ENCODE results near the gene TAP2. TPM values are rescaled to one million over a fixed set of nuclear protein-coding genes. Genes with fewer than 3 reads are reported as not detected.

Gene TAP2
- total and polyA plus RNA-seq, 2 experiments from 2014 or later, result 2.2 to 4.6 TPM

DNA sequence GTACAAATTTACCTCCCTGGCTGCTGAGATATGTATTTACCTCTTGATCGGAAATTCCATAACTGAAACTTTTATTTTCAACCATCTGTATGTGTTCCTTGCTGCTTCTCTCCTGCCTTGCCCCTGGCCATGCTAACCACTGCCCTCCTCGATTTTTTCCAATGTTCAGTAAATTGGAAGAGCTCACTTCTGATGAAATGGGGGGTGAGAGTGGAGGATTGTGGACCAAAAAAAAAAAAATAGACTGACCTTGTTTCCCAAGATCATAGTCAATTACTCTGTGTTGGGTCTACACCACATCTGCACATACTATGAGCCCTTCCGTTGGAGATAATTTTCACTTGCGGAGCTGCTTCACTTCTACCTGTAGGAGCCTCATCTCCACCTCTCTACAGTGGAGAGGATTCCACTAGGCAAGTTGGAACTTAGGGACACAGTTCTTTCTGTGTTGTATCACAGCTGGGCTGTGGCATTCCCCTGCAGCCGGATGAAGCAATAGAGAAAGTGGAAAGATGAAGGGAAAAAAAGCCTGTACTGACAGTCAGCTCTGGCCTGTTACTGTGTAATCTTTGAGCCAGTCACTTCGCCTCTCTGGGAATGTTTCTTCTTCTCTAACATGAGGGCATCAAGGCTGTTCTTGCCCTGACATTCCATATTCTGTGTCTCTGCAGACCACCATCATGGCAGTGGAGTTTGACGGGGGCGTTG is 17.1 kb upstream of the TAP2 start:
- no peak overlapping the region for H3K27ac ChIP-seq
- WGBS, 2 experiments (ENCODE audit: low coverage in 1 of 2, low lambda C conversion rate in 2 of 2, missing lambda C conversion rate in 2 of 2), result 96 to 98% methylated on average over 8 of the region's 8 CpGs
- no peaks in the 10 kb centered on the region for H3K9me3 ChIP-seq (ENCODE audit: low read depth)
- in situ Hi-C loops (cut with MboI), result no loop called here
- no peaks in the 10 kb centered on the region for H3K9me2 ChIP-seq (ENCODE audit: insufficient read depth)
- no peaks in the 10 kb centered on the region for H3K27me3 ChIP-seq (replicated peaks; ENCODE audit: insufficient read depth)
- peaks cover 16% of the 10 kb centered on the region for H3F3A ChIP-seq (ENCODE audit: insufficient read depth)
- peaks cover 4% of the 10 kb centered on the region; the same call in 1 of the 2 replicates for H3K36me3 ChIP-seq (ENCODE audit: low read depth)
- no peaks in the 10 kb centered on the region for H4K20me1 ChIP-seq (ENCODE audit: insufficient read depth)
- no peak overlapping the region for H3K9ac ChIP-seq
- H3K4me3 ChIP-seq, result no peak overlapping the region
- H2AFZ ChIP-seq, result no peak overlapping the region
- peaks cover 14% of the 10 kb centered on the region; the same call in 1 of the 2 replicates for H3K79me2 ChIP-seq (ENCODE audit: insufficient read depth)
- no peak overlapping the region for H3K4me2 ChIP-seq (ENCODE audit: unreplicated experiment)
- H3K4me1 ChIP-seq (ENCODE audit: insufficient read depth), result peaks cover 5% of the 10 kb centered on the region; the same call in 1 of the 2 replicates
- no peak for DNase-seq
- TF ChIP-seq EZH2 (IDR thresholded peaks at IDR 0.05; ENCODE audit: insufficient read depth, poor library complexity, severe bottlenecking), result no peak
- TF ChIP-seq EZH2phosphoT487 (IDR thresholded peaks at IDR 0.05; ENCODE audit: insufficient read depth, low read depth), result no peak

GRCh38 chr6:32854376-32855178 is 16.0 kb upstream of the TAP2 start:
- peak overlapping the region; percentile 97 for H3K4me3 ChIP-seq
- TF ChIP-seq EZH2 (IDR thresholded peaks at IDR 0.05; ENCODE audit: insufficient read depth, poor library complexity, severe bottlenecking) (no peak), EZH2phosphoT487 (IDR thresholded peaks at IDR 0.05; ENCODE audit: insufficient read depth, low read depth) (no peak)
- in situ Hi-C loops (cut with MboI), result no loop called here
- no peaks in the 10 kb centered on the region for H3K27me3 ChIP-seq (replicated peaks; ENCODE audit: insufficient read depth)
- peaks cover 5% of the 10 kb centered on the region; the same call in 1 of the 2 replicates for H3K4me1 ChIP-seq (ENCODE audit: insufficient read depth)
- peaks cover 18% of the 10 kb centered on the region; the same call in 1 of the 2 replicates for H3K79me2 ChIP-seq (ENCODE audit: insufficient read depth)
- H3K9me3 ChIP-seq (ENCODE audit: low read depth), result no peaks in the 10 kb centered on the region
- 18 to 24% methylated on average over 23 to 24 of the region's 24 CpGs for WGBS, 2 experiments (ENCODE audit: low coverage in 1 of 2, low lambda C conversion rate in 2 of 2, missing lambda C conversion rate in 2 of 2)
- H3K36me3 ChIP-seq (ENCODE audit: low read depth), result peaks cover 4% of the 10 kb centered on the region; the same call in 1 of the 2 replicates
- H3K9me2 ChIP-seq (ENCODE audit: insufficient read depth), result no peaks in the 10 kb centered on the region
- peak overlapping the region; percentile 80 for H3K9ac ChIP-seq
- peak overlapping the region; percentile 89 for H3K27ac ChIP-seq
- H2AFZ ChIP-seq, result peak overlapping the region; percentile 97
- H4K20me1 ChIP-seq (ENCODE audit: insufficient read depth), result no peaks in the 10 kb centered on the region
- peaks cover 16% of the 10 kb centered on the region for H3F3A ChIP-seq (ENCODE audit: insufficient read depth)
- peak; percentile 71 for DNase-seq
- H3K4me2 ChIP-seq (ENCODE audit: unreplicated experiment), result peak overlapping the region; percentile 89

GRCh38 chr6:32853541-32854375 is 15.2 kb upstream of the TAP2 start, which contains the start of the genes PSMB9 and TAP1:
PSMB9 (plus strand) TSS chr6:32854192; CDS start chr6:32854230, 38 bp downstream.
TAP1 (minus strand) TSS chr6:32853704; CDS start chr6:32853636, 68 bp downstream.
- WGBS, 2 experiments (ENCODE audit: low coverage in 1 of 2, low lambda C conversion rate in 2 of 2, missing lambda C conversion rate in 2 of 2), result 0 to 1% methylated on average over 55 to 68 of the region's 68 CpGs
- TF ChIP-seq EZH2 (IDR thresholded peaks at IDR 0.05; ENCODE audit: insufficient read depth, poor library complexity, severe bottlenecking) (no peak), EZH2phosphoT487 (IDR thresholded peaks at IDR 0.05; ENCODE audit: insufficient read depth, low read depth) (no peak)
- DNase-seq, result peak; percentile 97
- Histone ChIP-seq H2AFZ (peak within 1 kb of the TSS; percentile 97), H3K79me2 (ENCODE audit: insufficient read depth) (peaks cover 18% of the 10 kb centered on the region; the same call in 1 of the 2 replicates), H3K4me3 (peak within 1 kb of the TSS; percentile 97), H3K9ac (peak within 1 kb of the TSS; percentile 80), H3K4me2 (ENCODE audit: unreplicated experiment) (peak within 1 kb of the TSS; percentile 89), H4K20me1 (ENCODE audit: insufficient read depth) (no peaks in the 10 kb centered on the region), H3F3A (ENCODE audit: insufficient read depth) (peaks cover 16% of the 10 kb centered on the region), H3K9me2 (ENCODE audit: insufficient read depth) (no peaks in the 10 kb centered on the region), H3K36me3 (ENCODE audit: low read depth) (peaks cover 4% of the 10 kb centered on the region; the same call in 1 of the 2 replicates), H3K27ac (peak within 1 kb of the TSS; percentile 89), H3K9me3 (ENCODE audit: low read depth) (no peaks in the 10 kb centered on the region), H3K4me1 (ENCODE audit: insufficient read depth) (peaks cover 5% of the 10 kb centered on the region; the same call in 1 of the 2 replicates), H3K27me3 (replicated peaks; ENCODE audit: insufficient read depth) (no peaks in the 10 kb centered on the region)
- in situ Hi-C loops (cut with MboI), result no loop called here

All from GM23248 (cell line).